Neural cell (in vitro differentiated cells): ENCODE data around the gene PRRT4.

Experiments used
- EP300 ChIP-seq: fragments of 450-650 bp; conservative IDR thresholded peaks from 2 replicates; pipeline ENCODE4 v1.6.1; 2014; ENCODE audit warnings: antibody characterized with exemption, mild to moderate bottlenecking, moderate library complexity; ENCODE audit not compliant: poor library complexity, severe bottlenecking
- EZH2 ChIP-seq: fragments of 200-600, 300-800 bp; shearing (Covaris generic), sonication (generic); IDR thresholded peaks from 2 replicates; pipeline ENCODE4 v1.6.1; 2014; ENCODE audit warnings: antibody characterized with exemption, low read length, borderline replicate concordance, mild to moderate bottlenecking; ENCODE audit not compliant: insufficient read depth, poor library complexity, severe bottlenecking
- MXI1 ChIP-seq: fragments of 450-650 bp; conservative IDR thresholded peaks from 2 replicates; pipeline ENCODE4 v1.6.1; 2014; ENCODE audit warnings: antibody characterized with exemption, mild to moderate bottlenecking; ENCODE audit not compliant: poor library complexity, severe bottlenecking
- POLR2AphosphoS5 ChIP-seq: IDR thresholded peaks from 2 replicates; pipeline ENCODE4 v1.6.1; 2012
- RAD21 ChIP-seq: fragments of 450-650 bp; conservative IDR thresholded peaks from 2 replicates; pipeline ENCODE4 v1.6.1; 2014; ENCODE audit warnings: antibody characterized with exemption, mild to moderate bottlenecking, moderate library complexity
- SMC3 ChIP-seq: fragments of 450-650 bp; conservative IDR thresholded peaks from 2 replicates; pipeline ENCODE4 v1.6.1; 2014; ENCODE audit warnings: antibody characterized with exemption, mild to moderate bottlenecking, moderate library complexity; ENCODE audit not compliant: poor library complexity
- TAF1 ChIP-seq: IDR thresholded peaks from 2 replicates; pipeline ENCODE4 v1.6.1; 2012; ENCODE audit warnings: low read depth
- TF ChIP-seq, protein P1 (sequence below): fragments of 450-650 bp; IDR thresholded peaks from 2 replicates; pipeline ENCODE4 v1.5.1; 2014; ENCODE audit warnings: antibody characterized with exemption, mild to moderate bottlenecking, moderate library complexity; ENCODE audit not compliant: poor library complexity, severe bottlenecking
- TF ChIP-seq, protein P2 (sequence below): IDR thresholded peaks from 2 replicates; pipeline ENCODE4 v1.6.1; 2012; ENCODE audit warnings: borderline replicate concordance

DNA sequence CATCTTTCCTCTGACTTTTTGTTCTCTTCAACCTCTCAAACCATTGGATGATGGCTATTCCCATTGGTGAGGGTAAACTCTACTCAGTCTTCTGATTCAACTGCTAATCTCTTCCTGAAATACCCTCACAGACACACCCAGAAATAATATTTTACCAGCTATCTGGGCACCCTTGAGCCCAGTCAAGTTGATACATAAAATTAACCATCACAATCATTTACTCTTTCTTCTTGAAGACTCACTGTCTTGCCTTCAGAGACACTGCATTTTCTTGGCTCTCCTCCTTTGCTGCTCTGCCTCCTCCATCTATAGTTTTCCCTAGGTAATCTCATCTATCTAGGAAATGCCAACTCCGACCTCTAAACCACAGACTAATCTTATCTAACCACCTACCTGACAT is 12.6 kb upstream of the PRRT4 start:
- TF ChIP-seq, protein P1, sequence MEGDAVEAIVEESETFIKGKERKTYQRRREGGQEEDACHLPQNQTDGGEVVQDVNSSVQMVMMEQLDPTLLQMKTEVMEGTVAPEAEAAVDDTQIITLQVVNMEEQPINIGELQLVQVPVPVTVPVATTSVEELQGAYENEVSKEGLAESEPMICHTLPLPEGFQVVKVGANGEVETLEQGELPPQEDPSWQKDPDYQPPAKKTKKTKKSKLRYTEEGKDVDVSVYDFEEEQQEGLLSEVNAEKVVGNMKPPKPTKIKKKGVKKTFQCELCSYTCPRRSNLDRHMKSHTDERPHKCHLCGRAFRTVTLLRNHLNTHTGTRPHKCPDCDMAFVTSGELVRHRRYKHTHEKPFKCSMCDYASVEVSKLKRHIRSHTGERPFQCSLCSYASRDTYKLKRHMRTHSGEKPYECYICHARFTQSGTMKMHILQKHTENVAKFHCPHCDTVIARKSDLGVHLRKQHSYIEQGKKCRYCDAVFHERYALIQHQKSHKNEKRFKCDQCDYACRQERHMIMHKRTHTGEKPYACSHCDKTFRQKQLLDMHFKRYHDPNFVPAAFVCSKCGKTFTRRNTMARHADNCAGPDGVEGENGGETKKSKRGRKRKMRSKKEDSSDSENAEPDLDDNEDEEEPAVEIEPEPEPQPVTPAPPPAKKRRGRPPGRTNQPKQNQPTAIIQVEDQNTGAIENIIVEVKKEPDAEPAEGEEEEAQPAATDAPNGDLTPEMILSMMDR, result no peak
- TF ChIP-seq, protein P2, sequence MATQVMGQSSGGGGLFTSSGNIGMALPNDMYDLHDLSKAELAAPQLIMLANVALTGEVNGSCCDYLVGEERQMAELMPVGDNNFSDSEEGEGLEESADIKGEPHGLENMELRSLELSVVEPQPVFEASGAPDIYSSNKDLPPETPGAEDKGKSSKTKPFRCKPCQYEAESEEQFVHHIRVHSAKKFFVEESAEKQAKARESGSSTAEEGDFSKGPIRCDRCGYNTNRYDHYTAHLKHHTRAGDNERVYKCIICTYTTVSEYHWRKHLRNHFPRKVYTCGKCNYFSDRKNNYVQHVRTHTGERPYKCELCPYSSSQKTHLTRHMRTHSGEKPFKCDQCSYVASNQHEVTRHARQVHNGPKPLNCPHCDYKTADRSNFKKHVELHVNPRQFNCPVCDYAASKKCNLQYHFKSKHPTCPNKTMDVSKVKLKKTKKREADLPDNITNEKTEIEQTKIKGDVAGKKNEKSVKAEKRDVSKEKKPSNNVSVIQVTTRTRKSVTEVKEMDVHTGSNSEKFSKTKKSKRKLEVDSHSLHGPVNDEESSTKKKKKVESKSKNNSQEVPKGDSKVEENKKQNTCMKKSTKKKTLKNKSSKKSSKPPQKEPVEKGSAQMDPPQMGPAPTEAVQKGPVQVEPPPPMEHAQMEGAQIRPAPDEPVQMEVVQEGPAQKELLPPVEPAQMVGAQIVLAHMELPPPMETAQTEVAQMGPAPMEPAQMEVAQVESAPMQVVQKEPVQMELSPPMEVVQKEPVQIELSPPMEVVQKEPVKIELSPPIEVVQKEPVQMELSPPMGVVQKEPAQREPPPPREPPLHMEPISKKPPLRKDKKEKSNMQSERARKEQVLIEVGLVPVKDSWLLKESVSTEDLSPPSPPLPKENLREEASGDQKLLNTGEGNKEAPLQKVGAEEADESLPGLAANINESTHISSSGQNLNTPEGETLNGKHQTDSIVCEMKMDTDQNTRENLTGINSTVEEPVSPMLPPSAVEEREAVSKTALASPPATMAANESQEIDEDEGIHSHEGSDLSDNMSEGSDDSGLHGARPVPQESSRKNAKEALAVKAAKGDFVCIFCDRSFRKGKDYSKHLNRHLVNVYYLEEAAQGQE, result no peak
- no peak for TF ChIP-seq EP300
- no peak for TF ChIP-seq TAF1
- no peak for TF ChIP-seq POLR2AphosphoS5
- TF ChIP-seq EZH2, result no peak
- TF ChIP-seq MXI1, result no peak
- no peak for TF ChIP-seq RAD21
- TF ChIP-seq SMC3, result no peak
